HG02884 (cell line): ENCODE measurements around the gene LBX2.

ENCODE experiments used
- ATAC-seq: cut with Tn5 transposase; IDR thresholded peaks from one replicate; pipeline ENCODE4 v1.9.1; 2021; ENCODE audit warnings: mild to moderate bottlenecking, moderate library complexity; ENCODE audit not compliant: unreplicated experiment

The LBX2 gene

GRCh38 chr2:74505448-74506246 lies 6.2 kb upstream of the LBX2 start:
- no peak for ATAC-seq

GRCh38 chr2:74504591-74504990 lies 5.2 kb upstream of the LBX2 start:
- no peak for ATAC-seq

GRCh38 chr2:74503506-74504475 lies 4.4 kb upstream of the LBX2 start:
- ATAC-seq = no peak

- ATAC-seq = peak; percentile 34
Measured at GRCh38 chr2:74502720-74503505, 3.5 kb upstream of the LBX2 start.

GRCh38 chr2:74502147-74502719 lies 2.8 kb upstream of the LBX2 start:
- no peak for ATAC-seq

- ATAC-seq = no peak
Measured at GRCh38 chr2:74501335-74502071, 2.1 kb upstream of the LBX2 start.

GRCh38 chr2:74500578-74500946 lies 1.2 kb upstream of the LBX2 start:
- ATAC-seq = no peak

- ATAC-seq = no peak
Measured at GRCh38 chr2:74499940-74500577, 656 bp upstream of the LBX2 start.

GRCh38 chr2:74498500-74499266 lies 720 bp downstream of the LBX2 start:
- ATAC-seq = no peak

- no peak for ATAC-seq
Measured at GRCh38 chr2:74497777-74498499, 1.5 kb downstream of the LBX2 start.

- no peak for ATAC-seq
Measured at GRCh38 chr2:74496997-74497776, 2.2 kb downstream of the LBX2 start.

- ATAC-seq = no peak
Measured at GRCh38 chr2:74495440-74495839, 4.0 kb downstream of the LBX2 start.

- ATAC-seq = no peak
Measured at GRCh38 chr2:74493546-74493945, 5.9 kb downstream of the LBX2 start.

GRCh38 chr2:74491648-74492544 lies 7.5 kb downstream of the LBX2 start:
- ATAC-seq = no peak

GRCh38 chr2:74489906-74490305 lies 9.5 kb downstream of the LBX2 start:
- ATAC-seq = no peak
